Renal pelvis (tissue), 4 donors: ENCODE data around the gene ADPRM. TPM values are rescaled to one million over a fixed set of nuclear protein-coding genes. Genes with fewer than 3 reads are reported as not detected.

Source experiments
- DNase-seq: peaks from one replicate; pipeline ENCODE4 v3.0.0-alpha.2; 2013
- polyA plus RNA-seq, 3 donors: library from polyadenylated mRNA; unstranded; fragments of 120-200 nt; gene quantifications; one replicate each; pipeline ENCODE4 v1.2.1, GENCODE V29; 2013; ENCODE audit not compliant: insufficient read length in 3 of 3

ADPRM gene
- polyA plus RNA-seq, 3 donors = 13.5 to 15.1 (median 13.6) TPM

GRCh38 chr17:10738521-10739258 lies 41.3 kb downstream of the ADPRM start:
- DNase-seq = no peak

GRCh38 chr17:10739386-10739785 lies 42.0 kb downstream of the ADPRM start:
- DNase-seq = no peak

- DNase-seq = no peak
Observed at GRCh38 chr17:10741416-10742135, 44.2 kb downstream of the ADPRM start.

- no peak for DNase-seq
Observed at GRCh38 chr17:10742431-10742830, 45.0 kb downstream of the ADPRM start.

GRCh38 chr17:10743316-10744009 lies 46.1 kb downstream of the ADPRM start:
- no peak for DNase-seq

GRCh38 chr17:10744501-10745000 lies 47.2 kb downstream of the ADPRM start:
- DNase-seq = no peak

- no peak for DNase-seq
Observed at GRCh38 chr17:10745231-10745630, 47.8 kb downstream of the ADPRM start.

GRCh38 chr17:10748531-10749181 lies 51.3 kb downstream of the ADPRM start:
- DNase-seq = no peak

- DNase-seq = no peak
Observed at GRCh38 chr17:10750210-10750609, 52.8 kb downstream of the ADPRM start.

- DNase-seq = no peak
Observed at GRCh38 chr17:10751563-10751962, 54.2 kb downstream of the ADPRM start.

- DNase-seq = no peak
Observed at GRCh38 chr17:10752696-10753095, 55.3 kb downstream of the ADPRM start.

- DNase-seq = no peak
Observed at GRCh38 chr17:10754109-10754508, 56.7 kb downstream of the ADPRM start.

- no peak for DNase-seq
Observed at GRCh38 chr17:10754861-10755591, 57.6 kb downstream of the ADPRM start.

GRCh38 chr17:10755592-10756127 lies 58.3 kb downstream of the ADPRM start:
- no peak for DNase-seq

- no peak for DNase-seq
Observed at GRCh38 chr17:10756185-10756584, 58.8 kb downstream of the ADPRM start.

GRCh38 chr17:10756619-10757018 lies 59.2 kb downstream of the ADPRM start:
- no peak for DNase-seq

- no peak for DNase-seq
Observed at GRCh38 chr17:10757067-10757466, 59.7 kb downstream of the ADPRM start.

- DNase-seq = no peak
Observed at GRCh38 chr17:10757647-10758046, 60.3 kb downstream of the ADPRM start.

GRCh38 chr17:10758062-10758461 lies 60.7 kb downstream of the ADPRM start:
- no peak for DNase-seq
